BJ (cell line): ENCODE results near the gene SOX3. TPM values are rescaled to one million over a fixed set of nuclear protein-coding genes. Genes with fewer than 3 reads are reported as not detected.

ENCODE experiments used
- CTCF ChIA-PET: fragments of 350-600 bp; formaldehyde crosslinking; extraction: SDS; loops from one replicate; lab custom pipeline; 2021; ENCODE audit warnings: antibody characterized with exemption, inconsistent platforms; lab: Yijun Ruan, JAX
- POLR2A ChIA-PET: fragments of 300-600 bp; sonication (Branson Sonifier 250); formaldehyde crosslinking; extraction: SDS; loops from one replicate; lab custom pipeline; 2021; ENCODE audit warnings: antibody characterized with exemption; lab: Charles Lee
- DNase-seq: peaks from one replicate; pipeline ENCODE4 v3.0.0-alpha.2; 2011; ENCODE audit warnings: low read depth
- H3K27me3 ChIP-seq: 2 replicates; pipeline ENCODE4 v1.6.0; 2011; ENCODE audit warnings: low read length; ENCODE audit not compliant: control insufficient read depth, insufficient read depth
- H3K36me3 ChIP-seq: 2 replicates; pipeline ENCODE4 v1.5.1; 2011; ENCODE audit warnings: low read length; ENCODE audit not compliant: control insufficient read depth, insufficient read depth
- H3K4me3 ChIP-seq: 2 replicates; pipeline ENCODE4 v1.5.1; 2011; ENCODE audit warnings: low read depth, mild to moderate bottlenecking, control low read depth, low read length
- polyA plus RNA-seq: library from polyadenylated mRNA; depleted of rRNA; stranded (reverse); fragments of >200 nt; gene quantifications from 2 replicates; pipeline ENCODE4 v1.2.3, GENCODE V29; 2011
- TF ChIP-seq, protein P1 (sequence below): IDR thresholded peaks from 2 replicates; pipeline ENCODE4 v1.5.1; 2011; ENCODE audit warnings: low read depth, mild to moderate bottlenecking, control low read depth, inconsistent platforms, low read length, moderate library complexity; ENCODE audit not compliant: insufficient read depth

SOX3 gene
- polyA plus RNA-seq, 1 experiment = not detected

DNA sequence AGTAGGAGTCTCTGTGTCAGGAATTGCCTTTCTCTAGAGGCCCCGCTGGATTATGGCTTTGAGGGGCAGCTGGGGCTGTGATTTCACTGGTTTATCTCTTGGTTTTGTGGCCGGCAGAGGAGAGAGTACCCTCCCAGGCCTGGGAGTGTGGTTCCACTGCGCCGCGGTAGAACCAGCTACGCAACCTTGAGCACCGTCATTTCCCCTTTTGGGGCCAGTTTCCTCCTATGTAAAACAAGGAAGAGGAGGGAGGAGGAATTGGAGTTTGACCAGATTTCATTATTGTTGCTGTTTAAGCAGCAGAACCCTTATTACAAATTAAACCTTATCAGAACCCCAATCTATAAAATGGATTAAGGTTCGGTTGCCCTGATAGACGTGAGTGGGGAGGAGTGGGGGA lies 4.4 kb downstream of the SOX3 start:
- Histone ChIP-seq H3K4me3 (no peak overlapping the region), H3K27me3 (peaks cover 13% of the 10 kb centered on the region), H3K36me3 (no peaks in the 10 kb centered on the region)
- no peak for DNase-seq
- TF ChIP-seq, protein P1, sequence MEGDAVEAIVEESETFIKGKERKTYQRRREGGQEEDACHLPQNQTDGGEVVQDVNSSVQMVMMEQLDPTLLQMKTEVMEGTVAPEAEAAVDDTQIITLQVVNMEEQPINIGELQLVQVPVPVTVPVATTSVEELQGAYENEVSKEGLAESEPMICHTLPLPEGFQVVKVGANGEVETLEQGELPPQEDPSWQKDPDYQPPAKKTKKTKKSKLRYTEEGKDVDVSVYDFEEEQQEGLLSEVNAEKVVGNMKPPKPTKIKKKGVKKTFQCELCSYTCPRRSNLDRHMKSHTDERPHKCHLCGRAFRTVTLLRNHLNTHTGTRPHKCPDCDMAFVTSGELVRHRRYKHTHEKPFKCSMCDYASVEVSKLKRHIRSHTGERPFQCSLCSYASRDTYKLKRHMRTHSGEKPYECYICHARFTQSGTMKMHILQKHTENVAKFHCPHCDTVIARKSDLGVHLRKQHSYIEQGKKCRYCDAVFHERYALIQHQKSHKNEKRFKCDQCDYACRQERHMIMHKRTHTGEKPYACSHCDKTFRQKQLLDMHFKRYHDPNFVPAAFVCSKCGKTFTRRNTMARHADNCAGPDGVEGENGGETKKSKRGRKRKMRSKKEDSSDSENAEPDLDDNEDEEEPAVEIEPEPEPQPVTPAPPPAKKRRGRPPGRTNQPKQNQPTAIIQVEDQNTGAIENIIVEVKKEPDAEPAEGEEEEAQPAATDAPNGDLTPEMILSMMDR = no peak
- CTCF ChIA-PET = no interaction called here
- POLR2A ChIA-PET = no interaction called here

DNA sequence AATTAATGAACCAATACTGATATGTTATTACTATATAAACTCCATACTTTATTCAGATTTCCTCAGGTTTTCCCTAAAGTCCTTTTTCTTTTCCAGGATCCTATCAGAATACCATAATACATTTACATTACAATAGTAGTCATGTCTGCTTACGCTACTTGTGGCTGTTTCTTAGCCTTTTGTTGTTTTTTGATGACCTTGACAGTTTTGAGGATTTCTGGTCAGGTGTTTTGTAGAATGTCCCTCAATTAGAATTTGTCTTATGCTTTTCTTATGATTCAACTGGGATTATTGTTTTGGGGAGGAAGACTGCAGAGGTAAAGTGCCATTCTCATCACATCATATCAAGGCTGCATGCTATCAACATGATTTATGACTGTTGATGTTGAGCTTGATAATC lies 9.1 kb downstream of the SOX3 start:
- ChIA-PET POLR2A (no interaction called here), CTCF (no interaction called here)
- Histone ChIP-seq H3K27me3 (no peaks in the 10 kb centered on the region), H3K36me3 (no peaks in the 10 kb centered on the region), H3K4me3 (no peak overlapping the region)
- TF ChIP-seq, protein P1 = no peak
- DNase-seq = no peak

GRCh38 chrX:140492066-140492994 lies 12.5 kb downstream of the SOX3 start:
- Histone ChIP-seq H3K36me3 (no peaks in the 10 kb centered on the region), H3K27me3 (no peaks in the 10 kb centered on the region), H3K4me3 (no peak overlapping the region)
- ChIA-PET CTCF (no interaction called here), POLR2A (no interaction called here)
- DNase-seq = no peak
- TF ChIP-seq, protein P1 = no peak

GRCh38 chrX:140480765-140481164 lies 24.1 kb downstream of the SOX3 start:
- POLR2A ChIA-PET = no interaction called here
- CTCF ChIA-PET = no interaction called here

GRCh38 chrX:140477987-140478386 lies 26.9 kb downstream of the SOX3 start:
- POLR2A ChIA-PET = no interaction called here
- Histone ChIP-seq H3K4me3 (no peak overlapping the region), H3K36me3 (no peaks in the 10 kb centered on the region), H3K27me3 (no peaks in the 10 kb centered on the region)
- TF ChIP-seq, protein P1 = no peak
- CTCF ChIA-PET = no interaction called here
- no peak for DNase-seq

More at GRCh38 chrX:140480765-140481164, 24.1 kb downstream of the SOX3 start:
- Histone ChIP-seq H3K4me3 (no peak overlapping the region), H3K36me3 (no peaks in the 10 kb centered on the region), H3K27me3 (no peaks in the 10 kb centered on the region)
- DNase-seq = no peak
- TF ChIP-seq, protein P1 = no peak
